ENCODE data around the gene ENTPD6.

DNA sequence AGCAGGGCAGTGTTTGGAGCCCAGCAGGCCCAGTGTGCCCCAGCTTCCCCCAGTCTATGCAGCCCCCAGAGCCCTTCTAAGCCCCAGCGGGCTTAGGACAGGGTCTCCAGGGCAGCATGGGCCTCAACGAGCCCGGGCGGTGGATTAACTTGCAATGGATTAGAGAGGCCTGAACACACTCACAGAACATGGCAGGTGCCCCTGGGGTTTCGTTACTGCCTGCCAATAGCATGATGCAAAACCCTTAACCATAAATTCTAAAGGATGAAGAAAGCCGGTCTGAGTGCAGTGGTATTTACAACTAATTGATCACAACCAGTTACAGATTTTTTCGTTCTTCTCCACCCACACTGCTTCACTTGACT lies 18.9 kb downstream of the ENTPD6 start:
- TF ChIP-seq GATA2 (IDR thresholded peaks at IDR 0.05; ENCODE audit: low read depth, low read length) = no peak
- no peak for TF ChIP-seq GATA3 (IDR thresholded peaks at IDR 0.05; ENCODE audit: low read depth, low read length)
